ENCODE results near the gene OXCT1. TPM values are rescaled to one million over a fixed set of nuclear protein-coding genes. Genes with fewer than 3 reads are reported as not detected.

The OXCT1 gene
- total and polyA plus RNA-seq, 2 of the 8 experiments (the other 6 are each of a cell fraction or from before 2014, with no cell fraction given), result 10.1 to 28.2 TPM

DNA sequence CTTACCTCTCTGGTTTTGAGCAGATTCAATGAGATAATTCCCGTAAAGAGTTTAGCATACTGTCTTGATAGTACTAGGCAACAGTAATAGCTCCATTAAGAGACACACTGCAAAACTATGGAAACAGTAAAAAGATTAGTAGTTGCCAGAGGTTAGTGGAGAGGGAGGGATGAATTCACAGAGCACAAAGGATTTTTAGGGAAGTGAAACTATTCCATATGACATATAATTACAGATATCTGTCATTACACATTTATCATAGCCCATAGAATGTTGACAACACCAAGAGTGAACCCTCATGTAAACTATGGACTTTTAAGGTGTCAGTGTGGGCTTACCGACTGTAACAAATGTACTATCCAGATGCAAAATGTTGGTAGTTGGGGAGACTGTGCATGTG lies 183.5 kb downstream of the OXCT1 start:
- H3K79me1 ChIP-seq (ENCODE audit: low read depth, low read length), result no peaks in the 10 kb centered on the region
- ChIA-PET POLR2A (ENCODE audit: partially characterized antibody) (no interaction called here), CTCF (ENCODE audit: partially characterized antibody) (no interaction called here)
- H2BK12ac ChIP-seq (ENCODE audit: low read depth, low read length), result no peak overlapping the region
- H3K9me3 ChIP-seq (ENCODE audit: insufficient read depth in 2 of 2, low read depth in 1 of 2, low read length in 1 of 2), result no peaks in the 10 kb centered on the region
- no peak overlapping the region for H3K56ac ChIP-seq (replicated peaks; ENCODE audit: insufficient read length, low read depth, low read length)
- FAIRE-seq (no peak), DNase-seq (ENCODE audit: low read depth in 1 of 2, low spot score in 2 of 2) (no peak)
- no peak overlapping the region for H3K4ac ChIP-seq (replicated peaks; ENCODE audit: insufficient read length, low read depth, low read length)
- no peak overlapping the region for H2AK5ac ChIP-seq (ENCODE audit: low read depth, low read length)
- TF ChIP-seq POLR2A (IDR thresholded peaks at IDR 0.05; ENCODE audit: control extremely low read depth in 1 of 2, low read depth in 2 of 2, low read length in 2 of 2), result no peak
- no peak for TF ChIP-seq TBP (IDR thresholded peaks at IDR 0.05; ENCODE audit: low read depth, low read length)
- TF ChIP-seq, protein P1, sequence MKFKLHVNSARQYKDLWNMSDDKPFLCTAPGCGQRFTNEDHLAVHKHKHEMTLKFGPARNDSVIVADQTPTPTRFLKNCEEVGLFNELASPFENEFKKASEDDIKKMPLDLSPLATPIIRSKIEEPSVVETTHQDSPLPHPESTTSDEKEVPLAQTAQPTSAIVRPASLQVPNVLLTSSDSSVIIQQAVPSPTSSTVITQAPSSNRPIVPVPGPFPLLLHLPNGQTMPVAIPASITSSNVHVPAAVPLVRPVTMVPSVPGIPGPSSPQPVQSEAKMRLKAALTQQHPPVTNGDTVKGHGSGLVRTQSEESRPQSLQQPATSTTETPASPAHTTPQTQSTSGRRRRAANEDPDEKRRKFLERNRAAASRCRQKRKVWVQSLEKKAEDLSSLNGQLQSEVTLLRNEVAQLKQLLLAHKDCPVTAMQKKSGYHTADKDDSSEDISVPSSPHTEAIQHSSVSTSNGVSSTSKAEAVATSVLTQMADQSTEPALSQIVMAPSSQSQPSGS (IDR thresholded peaks at IDR 0.05; ENCODE audit: low read length), result no peak
- TF ChIP-seq, protein P2, sequence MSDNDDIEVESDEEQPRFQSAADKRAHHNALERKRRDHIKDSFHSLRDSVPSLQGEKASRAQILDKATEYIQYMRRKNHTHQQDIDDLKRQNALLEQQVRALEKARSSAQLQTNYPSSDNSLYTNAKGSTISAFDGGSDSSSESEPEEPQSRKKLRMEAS (IDR thresholded peaks at IDR 0.05), result no peak
- TF ChIP-seq KDM1A (IDR thresholded peaks at IDR 0.05; ENCODE audit: borderline replicate concordance, low read length), result no peak
- TF ChIP-seq ASH2L (IDR thresholded peaks at IDR 0.05; ENCODE audit: low read length), result no peak
- TF ChIP-seq RXRA (IDR thresholded peaks at IDR 0.05; ENCODE audit: insufficient read depth, low read depth, low read length), result no peak
- no peak for TF ChIP-seq KDM5A (IDR thresholded peaks at IDR 0.05; ENCODE audit: low read length)
- no peak for TF ChIP-seq GABPA (IDR thresholded peaks at IDR 0.05; ENCODE audit: borderline replicate concordance, insufficient read depth, low read length)
- no peak for TF ChIP-seq BRCA1 (IDR thresholded peaks at IDR 0.05; ENCODE audit: low read depth, low read length)
- TF ChIP-seq CHD1 (IDR thresholded peaks at IDR 0.05; ENCODE audit: low read depth, low read length), result no peak
- no peak for TF ChIP-seq BACH1 (IDR thresholded peaks at IDR 0.05; ENCODE audit: low read length)
- no peak for TF ChIP-seq SP2 (IDR thresholded peaks at IDR 0.05; ENCODE audit: low read length)
- no peak overlapping the region for H4K5ac ChIP-seq (ENCODE audit: insufficient read length, low read depth, low read length)
- H2BK20ac ChIP-seq (ENCODE audit: low read length), result no peak overlapping the region
- WGBS, 2 experiments (ENCODE audit: extremely low coverage in 1 of 2, insufficient coverage in 1 of 2, insufficient read length in 1 of 2, insufficient replicate concordance in 2 of 2, low coverage in 1 of 2, low lambda C conversion rate in 2 of 2, missing lambda C conversion rate in 1 of 2), result 93% methylated on average over 2 of the region's 2 CpGs; no CpG with 5 or more reads in 1 of the 2 experiments
- no peaks in the 10 kb centered on the region for H3K79me2 ChIP-seq (ENCODE audit: control insufficient read depth in 1 of 2, insufficient read depth in 2 of 2, low read length in 2 of 2)
- no peak overlapping the region for H3K18ac ChIP-seq (ENCODE audit: extremely low read depth, low read length)
- no peaks in the 10 kb centered on the region for H3K36me3 ChIP-seq (ENCODE audit: control insufficient read depth in 2 of 4, insufficient read depth in 4 of 4, low read length in 3 of 4)
- no peak overlapping the region for H4K8ac ChIP-seq (ENCODE audit: extremely low read depth, insufficient read depth, low read length)
- H4K91ac ChIP-seq (replicated peaks; ENCODE audit: insufficient read length, low read length), result no peak overlapping the region
- H3K4me2 ChIP-seq (ENCODE audit: insufficient read depth in 1 of 2, low read depth in 2 of 2, low read length in 2 of 2), result no peak overlapping the region
- H3K27ac ChIP-seq (ENCODE audit: low read depth, low read length), result no peak overlapping the region
- no peaks in the 10 kb centered on the region for H3K4me1 ChIP-seq (replicated peaks in 1 of 4; ENCODE audit: control insufficient read depth in 3 of 4, insufficient read depth in 4 of 4, low read length in 3 of 4)
- no peak overlapping the region for H2BK120ac ChIP-seq (replicated peaks; ENCODE audit: low read depth, low read length)
- no peak overlapping the region for H2BK15ac ChIP-seq (ENCODE audit: low read length)
- no peaks in the 10 kb centered on the region for H3K23me2 ChIP-seq (ENCODE audit: low read depth, low read length)
- no peak overlapping the region for H3K23ac ChIP-seq (ENCODE audit: insufficient read length)
- no peaks in the 10 kb centered on the region for H3K27me3 ChIP-seq (replicated peaks in 1 of 4; ENCODE audit: control insufficient read depth in 3 of 4, extremely low read depth in 1 of 4, insufficient read depth in 3 of 4, low read length in 3 of 4)
- H3K9ac ChIP-seq (replicated peaks in 1 of 4; ENCODE audit: extremely low read depth in 1 of 4, low read depth in 3 of 4, low read length in 3 of 4), result no peak overlapping the region
- no peaks in the 10 kb centered on the region for H4K20me1 ChIP-seq (replicated peaks in 1 of 2; ENCODE audit: control insufficient read depth in 1 of 2, insufficient read depth in 2 of 2, low read length in 2 of 2)
- no peak overlapping the region for H2AFZ ChIP-seq (ENCODE audit: low read length)
- no peak overlapping the region for H3K4me3 ChIP-seq (ENCODE audit: extremely low read depth in 1 of 4, insufficient read depth in 2 of 4, low read depth in 3 of 4, low read length in 4 of 4)
- no peak overlapping the region for H2BK5ac ChIP-seq (ENCODE audit: low read depth, low read length)
- no peak overlapping the region for H3K14ac ChIP-seq (ENCODE audit: insufficient read length)

Measured in H1 (cell line).